ENCODE data around the gene C12orf43.

Gene C12orf43

DNA sequence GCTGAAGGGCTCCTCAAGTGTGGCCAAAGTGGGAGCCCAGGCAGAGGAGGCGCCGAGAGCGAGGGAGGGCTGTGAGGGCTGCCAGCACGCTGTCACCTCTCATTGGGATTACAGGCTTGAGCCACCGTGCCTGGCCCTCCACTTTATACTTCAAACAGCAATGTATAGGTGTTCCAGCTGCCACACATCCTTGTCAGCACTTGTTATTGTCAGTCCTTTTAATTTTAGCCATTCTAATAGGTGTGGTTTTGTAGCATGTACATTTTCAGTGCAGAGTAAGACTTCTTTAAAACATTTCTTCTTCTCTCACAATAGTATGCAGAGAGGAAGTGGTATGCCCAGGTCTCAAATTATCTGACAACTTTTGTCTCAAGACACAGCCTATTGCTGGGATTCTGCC is 65.5 kb downstream of the C12orf43 start:
- TF ChIP-seq SPI1 (IDR thresholded peaks at IDR 0.05; ENCODE audit: borderline replicate concordance, low read depth) (peak; percentile 35; the same call in 1 of the 2 replicates), GABPA (IDR thresholded peaks at IDR 0.05; ENCODE audit: low read depth) (no peak)
- H3K27ac ChIP-seq (replicated peaks), result no peak overlapping the region
- H3K4me3 ChIP-seq (replicated peaks; ENCODE audit: insufficient read depth, low read length), result no peak overlapping the region
- DNase-seq (ENCODE audit: low read depth in 1 of 2, low spot score in 1 of 2), result no peak
- no peaks in the 10 kb centered on the region for H3K27me3 ChIP-seq (ENCODE audit: insufficient read depth, poor library complexity, severe bottlenecking)

Measured in HL-60 (cell line).